IMR-90 (cell line): ENCODE results near the gene RCBTB1. TPM values are rescaled to one million over a fixed set of nuclear protein-coding genes. Genes with fewer than 3 reads are reported as not detected.

Experiments used
- ATAC-seq: fragments of 200-7000 bp; cut with Tn5 transposase; 2 replicates; pipeline ENCODE4 v1.9.1; 2020; ENCODE audit warnings: low read depth, mild to moderate bottlenecking, moderate library complexity
- BruUV-seq: library from RNA; stranded (reverse); fragments of 400-500 nt; replicated peaks from 2 replicates; lab custom pipeline; 2021; lab: Mats Ljungman, UMichigan
- CTCF ChIA-PET: fragments of 300-600 bp; formaldehyde crosslinking; extraction: SDS; loops from one replicate; lab custom pipeline; 2021; ENCODE audit warnings: antibody characterized with exemption; lab: Yijun Ruan, JAX
- POLR2A ChIA-PET: fragments of 300-600 bp; sonication (Branson Sonifier 250); formaldehyde crosslinking; loops from one replicate; lab custom pipeline; 2022; ENCODE audit warnings: antibody characterized with exemption; ENCODE audit not compliant: unreplicated experiment; lab: Charles Lee
- DNase-seq: peaks from one replicate; pipeline ENCODE4 v3.0.0; 2013
- H2AFZ ChIP-seq: replicated peaks from 2 replicates; pipeline ENCODE3; 2013; ENCODE audit warnings: low read length, mild to moderate bottlenecking; ENCODE audit not compliant: poor library complexity
- H2AK5ac ChIP-seq: 2 replicates; pipeline ENCODE4 v1.6.1; 2013; ENCODE audit warnings: low read depth, low read length, inconsistent platforms
- H2AK9ac ChIP-seq: replicated peaks from 2 replicates; pipeline ENCODE3; 2013; ENCODE audit warnings: mild to moderate bottlenecking, low read depth, low read length, moderate library complexity; ENCODE audit not compliant: poor library complexity
- H2BK120ac ChIP-seq: 2 replicates; pipeline ENCODE4 v1.6.1; 2013; ENCODE audit warnings: low read depth, low read length, inconsistent platforms
- H2BK15ac ChIP-seq: 3 replicates; pipeline ENCODE4 v1.6.1; 2013; ENCODE audit warnings: low read depth, low read length, inconsistent platforms
- H2BK20ac ChIP-seq: 2 replicates; pipeline ENCODE4 v1.6.1; 2013; ENCODE audit warnings: low read depth, mild to moderate bottlenecking, inconsistent platforms, low read length, moderate library complexity
- H2BK5ac ChIP-seq: 2 replicates; pipeline ENCODE4 v1.6.1; 2013; ENCODE audit warnings: mild to moderate bottlenecking, low read depth, low read length, inconsistent platforms; ENCODE audit not compliant: poor library complexity, severe bottlenecking
- H3K14ac ChIP-seq: replicated peaks from 2 replicates; pipeline ENCODE4 v1.6.1; 2013; ENCODE audit warnings: low read depth, low read length, inconsistent platforms
- H3K18ac ChIP-seq: 2 replicates; pipeline ENCODE4 v1.6.1; 2013; ENCODE audit warnings: low read depth, low read length, control low read depth
- H3K23ac ChIP-seq: 2 replicates; pipeline ENCODE4 v1.6.1; 2013; ENCODE audit warnings: low read depth, low read length, inconsistent platforms
- H3K27ac ChIP-seq: 2 replicates; pipeline ENCODE4 v1.5.1; 2013; ENCODE audit warnings: mild to moderate bottlenecking, control low read depth, low read length; ENCODE audit not compliant: insufficient read depth
- H3K27me3 ChIP-seq: 2 replicates; pipeline ENCODE4 v1.6.1; 2013; ENCODE audit warnings: low read length; ENCODE audit not compliant: control insufficient read depth, insufficient read depth
- H3K36me3 ChIP-seq: 2 replicates; pipeline ENCODE4 v1.6.1; 2013; ENCODE audit warnings: low read length, mixed read lengths; ENCODE audit not compliant: control insufficient read depth, insufficient read depth
- H3K4ac ChIP-seq: 2 replicates; pipeline ENCODE4 v1.6.1; 2013; ENCODE audit warnings: low read depth, low read length, inconsistent platforms
- H3K4me1 ChIP-seq: 2 replicates; pipeline ENCODE4 v1.6.1; 2013; ENCODE audit warnings: low read length, mixed read lengths; ENCODE audit not compliant: control insufficient read depth, insufficient read depth
- H3K4me2 ChIP-seq: 2 replicates; pipeline ENCODE4 v1.6.1; 2013; ENCODE audit warnings: low read depth, mild to moderate bottlenecking, control low read depth, low read length, moderate library complexity
- H3K4me3 ChIP-seq: 2 replicates; pipeline ENCODE4 v1.5.1; 2013; ENCODE audit warnings: low read depth, mild to moderate bottlenecking, control low read depth, low read length, moderate library complexity; ENCODE audit not compliant: insufficient read depth
- H3K56ac ChIP-seq: 2 replicates; pipeline ENCODE4 v1.6.1; 2013; ENCODE audit warnings: low read length, inconsistent platforms; ENCODE audit not compliant: insufficient read depth; ENCODE audit errors: extremely low read depth
- H3K79me1 ChIP-seq, 2 experiments: 2 replicates each; pipeline ENCODE4 v1.6.1; 2013; ENCODE audit warnings: low read length in 2 of 2, inconsistent platforms in 1 of 2, low read depth in 1 of 2
- H3K9ac ChIP-seq: 2 replicates; pipeline ENCODE4 v1.6.1; 2013; ENCODE audit warnings: low read depth, low read length, control low read depth
- H3K9me1 ChIP-seq: 2 replicates; pipeline ENCODE4 v1.6.1; 2013; ENCODE audit warnings: low read length, inconsistent platforms; ENCODE audit not compliant: insufficient read depth
- H3K9me3 ChIP-seq: 2 replicates; pipeline ENCODE4 v1.6.1; 2013; ENCODE audit warnings: low read length; ENCODE audit not compliant: control insufficient read depth, insufficient read depth
- H4K20me1 ChIP-seq: 2 replicates; pipeline ENCODE4 v1.6.1; 2013; ENCODE audit warnings: low read length, inconsistent platforms; ENCODE audit not compliant: insufficient read depth
- H4K5ac ChIP-seq: 2 replicates; pipeline ENCODE4 v1.6.1; 2013; ENCODE audit warnings: mild to moderate bottlenecking, low read depth, low read length, control low read depth
- H4K8ac ChIP-seq, 2 experiments: 2 replicates each; pipeline ENCODE4 v1.6.1; 2013; ENCODE audit warnings: low read depth in 2 of 2, low read length in 2 of 2, control low read depth in 1 of 2, inconsistent platforms in 1 of 2
- H4K91ac ChIP-seq: 2 replicates; pipeline ENCODE4 v1.6.1; 2013; ENCODE audit warnings: low read depth, low read length, inconsistent platforms; ENCODE audit not compliant: insufficient read depth
- MXI1 ChIP-seq: IDR thresholded peaks from 2 replicates; pipeline ENCODE4 v1.6.1; 2012; ENCODE audit warnings: low read depth, mild to moderate bottlenecking, low read length, moderate library complexity, borderline replicate concordance
- NFE2L2 ChIP-seq: fragments of 150-350 bp; IDR thresholded peaks from 2 replicates; pipeline ENCODE4 v1.6.1; 2016; ENCODE audit warnings: low read depth, mild to moderate bottlenecking, low read length
- RAD21 ChIP-seq: IDR thresholded peaks from 2 replicates; pipeline ENCODE4 v1.6.1; 2012; ENCODE audit warnings: low read length, improper control_type of control experiment
- RFX5 ChIP-seq: IDR thresholded peaks from 2 replicates; pipeline ENCODE4 v1.8.0; 2012; ENCODE audit warnings: low read depth, mild to moderate bottlenecking, low read length, moderate library complexity
- WGBS, 2 experiments: methylation state at CpG; one replicate each; pipeline versions ENCODE4 v1.1.5 to v1.1.7; 2013; ENCODE audit warnings: missing lambda C conversion rate in 2 of 2; ENCODE audit not compliant: insufficient read length in 1 of 2; ENCODE audit errors: extremely low coverage in 2 of 2; 5-methylcytosine and 5-hydroxymethylcytosine counted together
- dilution Hi-C: fragments of 300-500 bp; cut with HindIII; formaldehyde crosslinking; loops from one replicate; pipeline ENCODE4 v1.14.3; 2018; ENCODE audit warnings: low sequenced_read_pairs; ENCODE audit not compliant: unreplicated experiment
- in situ Hi-C: fragments of 300-500 bp; cut with MboI; formaldehyde crosslinking; loops from 3 replicates; pipeline ENCODE4 v1.14.3; 2019; ENCODE audit warnings: low sequenced_read_pairs, inconsistent platforms, mixed read lengths
- intact Hi-C: fragments of 100-400 bp; cut with micrococcal nuclease; formaldehyde crosslinking; loops from 2 replicates; pipeline ENCODE4 v1.10.0; 2022
- polyA plus RNA-seq, 3 experiments: library from polyadenylated mRNA; depleted of rRNA; stranded (reverse); fragments of >200 nt; gene quantifications; 2 replicates each; pipeline ENCODE4 v1.2.3, GENCODE V29; 2012; ENCODE audit warnings: low replicate concordance in 1 of 3
- total RNA-seq: library from RNA; depleted of rRNA; stranded (reverse); fragments of >200 nt; gene quantifications from 2 replicates; pipeline ENCODE4 v1.2.3, GENCODE V29; 2012
- TF ChIP-seq, protein P1 (sequence below): fragments of 150-350 bp; IDR thresholded peaks from 2 replicates; pipeline ENCODE4 v1.6.1; 2016; ENCODE audit warnings: low read depth, mild to moderate bottlenecking, low read length, moderate library complexity, borderline replicate concordance

Gene RCBTB1
- total and polyA plus RNA-seq, 2 of the 4 experiments (the other 2 are of a cell fraction) = 11.3 to 11.6 TPM

DNA sequence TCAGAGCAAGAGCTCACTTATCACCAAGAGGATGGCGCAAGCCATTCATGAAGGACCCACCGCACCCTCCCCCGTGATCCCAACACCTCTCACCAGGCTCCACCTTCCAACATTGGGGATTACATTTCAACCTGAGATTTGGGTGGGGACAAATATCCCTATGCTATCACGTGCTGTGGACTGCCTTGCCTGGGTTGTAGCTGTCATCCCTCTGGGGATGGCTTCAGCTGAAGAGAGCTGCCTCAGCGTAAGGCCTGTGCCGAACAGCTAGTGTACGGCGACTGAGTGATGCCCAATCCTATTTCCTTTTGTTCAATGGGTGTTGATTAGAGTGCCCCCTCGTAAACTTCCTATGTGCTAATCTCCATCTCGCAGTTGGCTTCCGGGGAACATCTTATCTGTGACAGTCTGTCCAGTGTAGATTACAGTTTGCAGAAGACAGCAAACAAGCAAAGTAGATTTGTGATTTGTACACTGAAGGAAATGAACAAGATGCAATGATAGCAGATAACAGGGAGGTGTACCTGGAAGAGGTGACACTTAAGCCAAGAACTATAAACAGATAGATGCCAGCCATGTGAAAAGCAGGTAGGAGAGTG is 11.8 kb upstream of the RCBTB1 start:
- Histone ChIP-seq H4K20me1 (no peaks in the 10 kb centered on the region), H3K18ac (no peak overlapping the region), H3K79me1 (no peaks in the 10 kb centered on the region), H3K27ac (no peak overlapping the region), H3K23ac (no peak overlapping the region), H2AK5ac (no peak overlapping the region), H3K9ac (no peak overlapping the region), H3K4me2 (no peak overlapping the region), H2BK5ac (no peak overlapping the region), H3K14ac (no peak overlapping the region), H3K9me1 (no peaks in the 10 kb centered on the region), H2BK20ac (no peak overlapping the region), H4K5ac (no peak overlapping the region), H4K91ac (no peak overlapping the region), H3K4me1 (no peaks in the 10 kb centered on the region), H3K56ac (no peak overlapping the region), H2AK9ac (no peak overlapping the region), H3K27me3 (peaks cover 2% of the 10 kb centered on the region; the same call in 1 of the 2 replicates), H2AFZ (no peak overlapping the region), H2BK15ac (no peak overlapping the region), H3K4me3 (no peak overlapping the region), H3K4ac (no peak overlapping the region), H4K8ac (no peak overlapping the region), H3K36me3 (no peaks in the 10 kb centered on the region), H2BK120ac (no peak overlapping the region), H3K9me3 (no peaks in the 10 kb centered on the region)
- POLR2A ChIA-PET = no interaction called here
- CTCF ChIA-PET = no interaction called here
- intact Hi-C loops (no loop called here), in situ Hi-C loops (no loop called here), dilution Hi-C loops (no loop called here)
- TF ChIP-seq RAD21 (no peak), MXI1 (no peak), NFE2L2 (no peak), RFX5 (no peak)
- TF ChIP-seq, protein P1, sequence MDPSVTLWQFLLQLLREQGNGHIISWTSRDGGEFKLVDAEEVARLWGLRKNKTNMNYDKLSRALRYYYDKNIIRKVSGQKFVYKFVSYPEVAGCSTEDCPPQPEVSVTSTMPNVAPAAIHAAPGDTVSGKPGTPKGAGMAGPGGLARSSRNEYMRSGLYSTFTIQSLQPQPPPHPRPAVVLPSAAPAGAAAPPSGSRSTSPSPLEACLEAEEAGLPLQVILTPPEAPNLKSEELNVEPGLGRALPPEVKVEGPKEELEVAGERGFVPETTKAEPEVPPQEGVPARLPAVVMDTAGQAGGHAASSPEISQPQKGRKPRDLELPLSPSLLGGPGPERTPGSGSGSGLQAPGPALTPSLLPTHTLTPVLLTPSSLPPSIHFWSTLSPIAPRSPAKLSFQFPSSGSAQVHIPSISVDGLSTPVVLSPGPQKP = no peak
- WGBS, 2 experiments = no CpG with 5 or more reads among the region's 11 CpGs
- ATAC-seq (no peak), DNase-seq (no peak)
- no TSS peak for BruUV-seq
